Measurements from ENCODE around the gene GLI3.

Gene GLI3

GRCh38 chr7:42161110-42161509, 75.9 kb downstream of the GLI3 start:
- TF ChIP-seq, protein P1, sequence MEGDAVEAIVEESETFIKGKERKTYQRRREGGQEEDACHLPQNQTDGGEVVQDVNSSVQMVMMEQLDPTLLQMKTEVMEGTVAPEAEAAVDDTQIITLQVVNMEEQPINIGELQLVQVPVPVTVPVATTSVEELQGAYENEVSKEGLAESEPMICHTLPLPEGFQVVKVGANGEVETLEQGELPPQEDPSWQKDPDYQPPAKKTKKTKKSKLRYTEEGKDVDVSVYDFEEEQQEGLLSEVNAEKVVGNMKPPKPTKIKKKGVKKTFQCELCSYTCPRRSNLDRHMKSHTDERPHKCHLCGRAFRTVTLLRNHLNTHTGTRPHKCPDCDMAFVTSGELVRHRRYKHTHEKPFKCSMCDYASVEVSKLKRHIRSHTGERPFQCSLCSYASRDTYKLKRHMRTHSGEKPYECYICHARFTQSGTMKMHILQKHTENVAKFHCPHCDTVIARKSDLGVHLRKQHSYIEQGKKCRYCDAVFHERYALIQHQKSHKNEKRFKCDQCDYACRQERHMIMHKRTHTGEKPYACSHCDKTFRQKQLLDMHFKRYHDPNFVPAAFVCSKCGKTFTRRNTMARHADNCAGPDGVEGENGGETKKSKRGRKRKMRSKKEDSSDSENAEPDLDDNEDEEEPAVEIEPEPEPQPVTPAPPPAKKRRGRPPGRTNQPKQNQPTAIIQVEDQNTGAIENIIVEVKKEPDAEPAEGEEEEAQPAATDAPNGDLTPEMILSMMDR (IDR thresholded peaks at IDR 0.05; ENCODE audit: extremely low read depth, insufficient read depth, missing control alignments) = no peak
- in situ Hi-C loops (cut with MboI; ENCODE audit: low pct_unique_long_range_greater_than_20kb, low sequenced_read_pairs, unreplicated experiment) = no loop called here
- no peak for DNase-seq (ENCODE audit: low spot score)

- DNase-seq (ENCODE audit: low spot score) = no peak
- in situ Hi-C loops (cut with MboI; ENCODE audit: low pct_unique_long_range_greater_than_20kb, low sequenced_read_pairs, unreplicated experiment) = no loop called here
- TF ChIP-seq, protein P1 (IDR thresholded peaks at IDR 0.05; ENCODE audit: extremely low read depth, insufficient read depth, missing control alignments) = no peak
Observed at GRCh38 chr7:42159130-42159529, 77.9 kb downstream of the GLI3 start.

DNA sequence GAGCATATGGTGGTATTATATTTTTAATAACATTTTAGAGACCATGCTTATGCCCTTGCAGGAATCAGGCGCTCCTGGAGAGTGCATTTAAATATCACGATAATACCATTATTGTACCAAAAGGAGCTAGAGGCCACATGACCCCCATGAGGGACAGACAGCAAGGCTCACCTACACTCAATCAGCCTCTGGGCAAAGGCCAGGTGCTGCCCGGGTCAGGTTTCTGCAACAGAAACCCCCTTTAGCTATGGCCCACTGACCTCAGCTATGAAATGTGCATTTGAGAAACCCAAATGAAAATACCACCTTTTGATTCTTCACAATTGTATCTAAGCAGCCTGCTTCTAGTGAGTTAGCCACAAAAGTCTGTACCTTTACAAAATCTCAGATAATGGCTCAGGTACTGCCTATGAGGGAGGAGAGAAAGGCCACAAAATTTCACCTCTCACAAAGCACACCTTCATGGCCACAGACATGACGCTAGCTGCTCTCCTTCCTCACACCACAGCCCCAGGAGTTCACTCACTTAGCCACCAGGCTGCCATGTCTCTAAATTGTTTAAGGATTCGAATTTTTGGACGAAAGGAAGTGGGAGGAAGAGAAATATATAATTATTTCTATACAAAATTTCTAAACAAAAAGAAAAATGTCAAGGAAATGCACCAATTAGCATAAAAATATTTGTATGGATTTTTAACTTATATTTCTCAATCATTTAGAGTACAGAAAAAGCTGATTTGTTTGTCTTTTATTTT, 79.9 kb downstream of the GLI3 start:
- no peak for DNase-seq (ENCODE audit: low spot score)
- TF ChIP-seq, protein P1 (IDR thresholded peaks at IDR 0.05; ENCODE audit: extremely low read depth, insufficient read depth, missing control alignments) = no peak
- in situ Hi-C loops (cut with MboI; ENCODE audit: low pct_unique_long_range_greater_than_20kb, low sequenced_read_pairs, unreplicated experiment) = no loop called here

DNA sequence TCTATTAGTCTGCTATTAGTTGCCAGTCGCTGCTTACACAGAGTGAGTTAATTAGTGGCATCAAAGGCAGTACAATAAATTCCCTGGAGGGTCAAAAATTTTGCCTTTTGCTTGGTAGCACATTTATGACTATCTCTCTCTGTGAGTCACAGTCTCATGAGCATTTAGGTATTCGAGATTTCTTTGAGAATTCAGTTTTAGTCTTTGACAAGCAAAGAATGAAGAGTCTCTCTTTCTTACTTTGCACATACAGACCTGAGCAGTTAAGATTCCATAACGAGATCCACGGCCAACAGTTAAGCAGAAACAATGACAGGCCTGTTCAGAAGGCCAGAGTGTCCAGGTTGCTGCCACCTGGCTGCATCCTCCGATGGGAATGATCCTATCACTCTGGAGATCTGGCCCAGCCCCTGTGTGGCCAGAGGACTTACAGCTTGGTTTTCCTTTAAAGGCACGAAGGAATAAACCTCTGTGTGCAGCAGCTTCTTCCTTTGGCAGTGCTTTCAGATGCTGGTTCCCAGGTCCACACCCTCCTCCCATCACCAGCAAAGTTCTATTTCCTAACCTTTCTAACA, 80.6 kb downstream of the GLI3 start:
- in situ Hi-C loops (cut with MboI; ENCODE audit: low pct_unique_long_range_greater_than_20kb, low sequenced_read_pairs, unreplicated experiment) = no loop called here
- DNase-seq (ENCODE audit: low spot score) = no peak
- TF ChIP-seq, protein P1 (IDR thresholded peaks at IDR 0.05; ENCODE audit: extremely low read depth, insufficient read depth, missing control alignments) = no peak

DNA sequence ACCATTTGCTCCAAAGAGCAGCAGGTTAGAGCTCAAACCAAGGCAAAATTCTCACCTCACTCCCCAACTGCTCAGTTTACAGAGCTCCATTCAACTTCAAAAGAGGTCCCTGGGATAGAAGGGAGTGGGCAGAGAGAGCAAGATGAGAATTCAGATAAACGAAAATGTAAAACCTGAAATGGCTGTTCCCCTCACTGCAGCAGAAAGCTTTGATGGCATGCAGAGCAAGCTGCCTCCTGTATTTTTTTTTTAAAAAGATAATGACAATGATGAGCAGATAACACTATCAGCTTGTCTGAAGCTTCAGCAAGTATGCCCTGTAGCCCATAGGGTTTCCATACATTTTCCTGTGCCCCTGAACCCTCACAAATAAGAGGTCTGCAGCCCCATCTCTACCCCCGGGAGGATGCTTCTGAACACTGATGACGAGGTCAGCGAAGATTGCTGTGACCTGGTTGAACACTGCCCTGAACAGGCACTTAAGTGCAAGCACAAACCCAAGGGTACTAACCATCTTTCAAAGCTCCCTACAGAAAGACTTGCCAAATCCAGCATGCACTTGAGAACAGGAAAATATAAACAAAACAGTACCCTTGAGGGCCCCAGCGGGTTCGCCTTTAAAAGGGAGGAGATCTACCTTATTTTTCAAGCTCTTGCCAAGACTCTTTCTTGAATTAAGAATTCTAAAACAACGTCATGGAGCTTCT, 81.3 kb downstream of the GLI3 start:
- DNase-seq (ENCODE audit: low spot score) = no peak
- in situ Hi-C loops (cut with MboI; ENCODE audit: low pct_unique_long_range_greater_than_20kb, low sequenced_read_pairs, unreplicated experiment) = no loop called here
- TF ChIP-seq, protein P1 (IDR thresholded peaks at IDR 0.05; ENCODE audit: extremely low read depth, insufficient read depth, missing control alignments) = no peak

DNA sequence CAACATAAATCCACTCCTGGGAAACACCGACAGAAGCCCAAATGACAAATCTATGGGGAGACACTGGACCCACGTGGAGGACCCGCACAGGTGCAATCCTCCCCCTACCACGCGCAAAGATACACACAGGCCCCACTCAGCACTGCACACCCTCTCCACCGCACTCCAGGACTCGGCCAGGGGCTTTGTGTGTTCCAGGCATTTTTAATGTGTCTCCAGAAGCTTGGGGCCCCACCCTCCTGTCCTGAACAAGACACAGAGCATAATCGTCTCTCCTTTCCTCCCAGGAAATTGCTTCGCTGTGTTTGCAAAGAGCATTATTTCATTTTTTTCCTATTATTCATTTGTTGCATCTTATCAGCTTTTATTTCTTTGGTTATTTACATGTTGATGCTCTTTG, 82.8 kb downstream of the GLI3 start:
- in situ Hi-C loops (cut with MboI; ENCODE audit: low pct_unique_long_range_greater_than_20kb, low sequenced_read_pairs, unreplicated experiment) = no loop called here
- DNase-seq (ENCODE audit: low spot score) = no peak
- TF ChIP-seq, protein P1 (IDR thresholded peaks at IDR 0.05; ENCODE audit: extremely low read depth, insufficient read depth, missing control alignments) = no peak

Measured in GM13977 (cell line).